HG03460 (cell line): ENCODE measurements around the gene ATRNL1.
"Not testable (repeated sequence)": the region's sequence is repeated elsewhere in the genome, so short reads cannot be mapped to it uniquely, and the experiment has no call there.

Experiments
- ATAC-seq: cut with Tn5 transposase; IDR thresholded peaks from one replicate; pipeline ENCODE4 v1.9.1; 2021; ENCODE audit not compliant: unreplicated experiment

Gene ATRNL1

DNA sequence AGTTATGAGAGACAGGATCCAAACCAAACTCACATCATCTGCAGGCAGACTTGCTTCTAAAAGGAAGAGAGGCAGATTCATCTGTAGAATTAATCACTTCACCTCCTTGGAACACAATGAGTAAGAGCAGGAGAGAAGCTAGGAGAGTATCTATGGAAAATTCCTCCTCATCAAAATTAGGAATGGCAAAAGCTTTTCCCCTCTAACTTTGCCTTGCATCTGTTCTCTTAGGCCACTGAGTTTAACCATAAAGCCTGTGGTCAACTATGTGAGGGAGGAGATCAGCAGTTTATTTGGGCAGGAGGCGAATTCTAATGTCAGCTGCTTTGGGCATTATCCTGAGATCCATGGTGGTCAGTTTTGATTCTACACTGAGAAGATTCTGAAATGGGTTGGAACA lies 618.1 kb downstream of the ATRNL1 start:
- no peak for ATAC-seq

DNA sequence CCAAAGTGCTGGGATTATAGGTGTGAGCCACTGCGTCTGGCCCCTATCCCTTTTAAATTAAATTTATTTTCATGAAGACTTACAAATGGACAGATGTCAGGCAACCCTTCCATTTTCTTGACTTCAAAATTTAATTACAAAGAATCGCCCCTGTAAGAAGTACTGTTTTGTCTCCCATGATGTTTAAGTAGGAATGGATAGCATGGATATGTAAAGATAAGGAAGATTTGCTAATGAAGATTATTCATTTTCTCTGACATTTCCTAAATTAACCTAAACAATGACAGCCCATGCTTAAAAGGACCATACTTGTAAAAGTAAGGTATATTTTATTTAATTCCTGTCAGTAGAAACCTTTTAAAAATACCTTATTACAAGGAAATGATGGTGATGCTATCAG lies 627.0 kb downstream of the ATRNL1 start:
- no peak for ATAC-seq

DNA sequence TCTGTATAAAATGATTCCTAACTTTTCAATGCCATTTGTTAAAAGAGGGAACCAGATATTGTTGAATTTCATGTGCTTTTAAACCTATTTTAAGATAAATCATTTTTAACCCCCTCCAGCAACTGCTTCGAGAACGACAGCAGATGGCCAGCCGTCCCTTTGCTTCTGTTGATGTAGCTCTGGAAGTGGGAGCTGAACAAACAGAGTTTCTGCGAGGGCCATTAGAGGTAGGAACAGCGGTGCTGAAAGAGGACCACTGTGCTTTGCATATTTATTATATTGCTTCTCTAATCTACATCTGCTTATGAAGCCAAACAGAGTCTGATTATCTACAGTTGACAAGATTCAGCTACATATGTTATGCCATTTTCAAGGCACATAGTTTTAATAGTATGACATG lies 634.0 kb downstream of the ATRNL1 start:
- ATAC-seq = no peak

DNA sequence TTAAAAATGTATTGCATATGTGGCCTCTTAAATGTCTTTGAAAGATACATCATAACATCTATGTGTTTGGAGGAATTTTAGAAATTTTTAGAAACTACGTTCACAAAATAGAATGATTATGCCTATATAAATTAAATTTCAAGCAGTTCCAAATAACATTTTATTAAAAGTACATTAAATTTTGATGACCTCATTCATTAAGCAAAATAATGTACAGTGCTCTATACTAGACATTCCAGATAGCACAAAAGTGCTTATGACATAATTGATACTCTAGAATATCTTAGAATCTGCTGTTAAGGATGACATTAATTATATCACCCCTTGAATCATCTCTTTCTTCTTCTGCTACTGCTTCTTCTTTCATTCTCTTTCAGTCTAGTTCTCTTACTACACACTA lies 650.9 kb downstream of the ATRNL1 start:
- no peak for ATAC-seq

DNA sequence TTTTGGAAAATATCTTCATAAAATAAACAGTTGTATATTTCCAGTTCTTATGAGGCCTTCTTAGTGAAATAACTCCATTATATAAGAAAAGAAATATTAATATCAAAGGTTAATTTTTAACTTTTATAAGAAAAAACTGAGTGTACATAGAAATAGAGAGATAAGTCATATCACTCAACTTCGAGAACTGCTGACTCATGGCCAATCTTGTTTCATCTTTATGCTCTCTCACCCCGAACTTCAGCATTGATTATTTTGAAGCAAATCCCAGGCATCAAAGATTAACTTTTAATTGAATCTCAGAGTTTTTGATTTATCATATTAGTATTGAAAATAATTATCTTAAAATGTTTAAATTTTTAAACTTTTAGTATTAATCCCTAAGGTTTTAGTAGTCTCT lies 652.8 kb downstream of the ATRNL1 start:
- no peak for ATAC-seq

DNA sequence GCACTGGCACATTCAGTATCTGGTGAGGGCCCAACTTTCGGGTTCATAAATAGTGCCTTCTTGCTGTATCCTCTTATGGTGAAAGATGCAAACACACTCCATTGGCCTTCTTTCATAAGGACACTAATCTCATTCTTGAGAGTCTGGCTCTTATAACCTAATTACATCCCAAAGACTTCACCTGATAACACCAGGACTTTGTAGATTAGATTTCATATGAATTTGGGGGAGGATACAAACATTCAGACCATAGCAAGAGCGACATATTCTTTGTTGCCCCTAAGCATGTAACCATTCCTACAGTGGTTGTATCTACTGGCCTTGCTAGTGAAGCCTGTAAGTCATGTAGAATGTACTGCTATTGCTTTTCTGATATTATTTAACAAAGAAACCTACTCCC lies 654.6 kb downstream of the ATRNL1 start:
- ATAC-seq = no peak

DNA sequence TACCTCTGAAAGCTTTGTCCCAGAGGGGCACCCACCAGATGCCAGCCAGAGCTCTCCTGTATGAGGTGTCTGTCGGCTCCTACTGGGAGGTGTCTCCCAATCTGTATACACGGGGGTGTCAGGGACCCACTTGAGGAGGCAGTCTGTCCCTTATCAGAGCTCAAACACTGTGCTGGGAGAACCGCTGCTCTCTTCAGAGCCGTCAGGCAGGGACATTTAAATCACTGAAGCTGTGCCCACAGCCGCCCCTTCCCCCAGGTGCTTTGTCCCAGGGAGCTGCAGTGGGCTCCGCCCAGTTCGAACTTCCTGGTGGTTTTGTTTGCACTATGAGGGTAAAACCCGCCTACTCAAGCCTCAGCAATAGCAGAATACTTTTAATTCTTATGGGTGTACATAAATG lies 665.3 kb downstream of the ATRNL1 start:
- not testable (repeated sequence) for ATAC-seq

DNA sequence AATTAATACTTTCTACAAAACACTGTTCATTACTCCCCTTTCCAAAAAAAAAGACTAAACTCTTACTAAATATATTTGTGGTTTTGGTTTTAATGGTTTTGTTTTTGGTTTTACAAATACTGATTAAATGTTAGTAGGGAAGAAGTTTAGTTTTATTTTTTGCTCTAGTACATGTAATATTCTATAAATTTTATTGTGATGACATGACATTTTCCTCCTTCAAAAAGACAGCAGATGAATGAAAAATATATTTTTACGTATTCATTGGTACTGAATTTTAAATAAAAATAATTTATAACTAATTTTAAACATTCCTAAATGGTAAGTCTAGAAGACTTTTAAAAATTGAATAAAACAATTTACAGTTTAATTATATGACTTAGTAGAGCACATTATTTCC lies 667.0 kb downstream of the ATRNL1 start:
- no peak for ATAC-seq

DNA sequence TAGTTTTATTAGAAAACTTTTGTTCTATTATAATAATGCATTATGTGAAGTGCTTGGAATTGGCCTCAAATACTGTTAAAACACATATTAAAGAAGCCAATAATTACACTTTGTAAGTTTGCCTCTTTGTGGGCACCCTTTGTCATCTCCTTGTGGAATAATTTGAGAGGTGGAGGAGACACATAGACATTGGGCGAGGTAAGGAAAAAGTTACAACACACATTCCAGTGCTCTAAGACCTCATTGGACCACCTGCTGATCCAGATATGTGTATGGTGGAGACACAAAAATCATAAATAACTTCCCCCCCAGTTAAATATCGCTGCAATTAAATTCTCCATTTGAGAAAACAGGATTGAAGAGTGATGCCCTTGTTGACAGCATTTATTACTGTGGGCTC lies 668.0 kb downstream of the ATRNL1 start:
- no peak for ATAC-seq

DNA sequence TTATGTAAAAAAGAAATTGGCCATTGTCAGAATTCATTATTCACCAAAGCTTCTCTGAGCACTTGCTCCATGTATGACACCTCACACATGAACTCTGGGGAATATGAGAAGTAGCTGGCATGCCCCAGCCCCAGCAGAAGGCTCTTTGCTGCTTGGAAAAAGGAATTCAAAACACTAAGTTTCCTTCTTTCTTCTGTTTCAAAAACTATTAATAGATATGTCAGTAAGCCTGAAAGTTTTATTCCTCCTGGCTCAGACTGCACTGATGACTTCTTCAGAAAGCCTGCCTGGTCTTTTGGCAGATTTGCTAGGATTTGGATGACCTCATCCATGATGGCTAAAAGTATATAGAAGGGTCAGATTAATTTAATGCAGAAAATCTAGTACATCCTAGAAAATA lies 668.9 kb downstream of the ATRNL1 start:
- ATAC-seq = no peak

DNA sequence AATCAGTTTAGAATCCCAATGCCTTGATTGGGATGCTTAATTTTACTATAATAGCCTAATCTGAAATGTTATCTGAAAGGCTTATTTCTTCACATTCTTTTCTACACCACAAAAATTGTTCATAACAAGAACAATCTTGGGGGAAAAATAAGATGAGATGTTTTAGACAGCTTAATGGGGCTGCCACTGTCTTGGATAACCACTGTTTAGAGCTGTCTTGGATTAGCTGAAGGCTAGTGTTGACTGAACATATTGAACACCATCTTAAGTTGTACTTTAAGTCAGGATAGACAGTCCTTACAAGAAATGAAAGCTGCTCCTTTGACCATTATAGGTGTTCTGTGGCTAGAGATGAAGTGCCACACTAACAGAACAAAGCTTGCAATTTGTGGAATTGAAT lies 678.6 kb downstream of the ATRNL1 start:
- no peak for ATAC-seq

DNA sequence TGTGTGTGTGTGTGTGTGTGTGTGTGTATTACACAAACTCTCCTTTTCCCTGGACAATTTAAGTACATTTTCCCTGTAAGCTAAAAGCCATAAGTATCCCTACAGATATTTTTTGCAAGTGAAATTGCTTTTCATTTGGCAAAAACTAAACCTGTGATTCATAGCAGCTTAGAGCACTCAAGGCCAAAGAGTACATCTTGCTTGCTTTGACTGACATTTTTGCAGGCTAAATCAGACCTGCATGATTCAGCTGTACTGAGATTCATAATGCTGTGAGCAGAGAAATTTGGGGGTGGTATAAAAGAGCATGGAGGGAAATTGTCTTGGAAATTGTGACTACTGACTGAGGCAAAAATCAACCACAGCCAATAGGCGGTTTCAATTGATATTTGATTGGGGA lies 679.4 kb downstream of the ATRNL1 start:
- no peak for ATAC-seq

DNA sequence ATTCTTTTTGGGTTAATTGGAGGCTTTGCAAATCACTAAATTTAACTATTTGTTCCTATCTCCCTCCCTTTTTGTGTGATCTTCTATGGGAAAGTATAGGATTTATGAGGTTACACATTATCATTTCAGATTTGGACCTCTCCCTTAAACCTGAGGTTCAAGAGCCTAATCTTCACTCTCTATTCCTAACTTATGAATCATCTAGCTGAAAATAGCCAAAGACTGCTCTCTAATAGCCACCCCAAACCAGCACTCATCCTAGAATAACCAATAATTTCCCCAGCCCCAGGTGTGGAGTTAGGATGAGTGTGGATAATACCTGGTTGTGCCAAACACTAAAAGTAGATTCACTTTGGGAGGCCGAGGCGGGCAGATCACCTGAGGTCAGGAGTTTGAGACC lies 680.7 kb downstream of the ATRNL1 start:
- ATAC-seq = no peak

DNA sequence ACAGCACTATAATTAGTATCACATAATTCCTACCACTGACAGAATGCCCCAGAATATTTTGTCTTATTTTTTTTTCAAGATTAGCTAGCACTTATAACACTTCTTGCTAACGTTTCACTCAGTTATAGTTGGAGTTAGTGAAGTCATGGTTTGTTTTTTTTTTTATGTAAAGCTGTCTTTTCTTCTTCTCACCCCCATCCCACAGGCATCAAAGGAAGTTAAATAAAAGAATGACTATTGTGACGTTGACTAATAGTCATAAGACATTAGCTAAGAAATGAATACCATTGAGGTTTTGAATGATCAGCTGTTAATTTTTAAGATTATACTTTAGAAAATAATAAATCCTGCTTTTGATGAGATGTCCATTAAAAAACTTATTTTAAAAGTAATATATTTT lies 681.6 kb downstream of the ATRNL1 start:
- ATAC-seq = no peak

DNA sequence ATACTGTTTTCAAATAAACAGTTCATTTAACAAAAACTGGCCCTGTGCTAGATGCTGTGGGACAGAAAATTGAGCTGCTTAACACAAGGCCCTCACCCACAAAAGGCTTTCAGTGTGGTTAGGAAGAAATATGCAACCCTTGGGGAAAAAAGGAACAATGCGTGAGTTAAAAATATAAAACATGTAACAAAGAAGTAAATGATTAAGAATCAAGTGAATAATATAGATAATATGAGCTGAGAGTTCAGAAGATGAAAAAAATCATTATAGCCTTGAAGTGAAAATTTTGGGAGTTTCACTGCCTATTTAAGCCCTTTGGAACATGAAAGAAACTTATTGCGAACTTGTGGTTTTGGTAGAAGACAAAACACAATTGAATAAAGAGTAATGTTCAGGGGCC lies 684.5 kb downstream of the ATRNL1 start:
- no peak for ATAC-seq

DNA sequence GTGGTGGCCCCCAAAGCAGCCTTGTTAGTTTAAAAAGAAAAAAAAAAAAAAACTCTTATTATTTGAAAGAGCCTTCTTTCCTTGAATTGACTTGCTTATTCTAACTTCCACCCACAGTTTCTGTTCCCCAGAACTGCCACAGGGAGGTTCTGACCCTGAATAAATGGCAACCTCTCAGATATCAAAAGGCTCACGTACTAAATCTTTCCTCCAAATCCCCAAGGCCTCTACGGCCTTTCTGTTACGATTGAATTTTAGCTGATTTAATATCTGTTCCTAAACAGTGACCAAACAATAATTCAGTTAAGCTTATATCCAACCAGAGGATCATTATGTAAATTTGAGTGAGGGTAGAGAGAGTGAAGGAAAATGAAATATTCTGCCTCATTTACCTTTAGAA lies 697.1 kb downstream of the ATRNL1 start:
- ATAC-seq = no peak

DNA sequence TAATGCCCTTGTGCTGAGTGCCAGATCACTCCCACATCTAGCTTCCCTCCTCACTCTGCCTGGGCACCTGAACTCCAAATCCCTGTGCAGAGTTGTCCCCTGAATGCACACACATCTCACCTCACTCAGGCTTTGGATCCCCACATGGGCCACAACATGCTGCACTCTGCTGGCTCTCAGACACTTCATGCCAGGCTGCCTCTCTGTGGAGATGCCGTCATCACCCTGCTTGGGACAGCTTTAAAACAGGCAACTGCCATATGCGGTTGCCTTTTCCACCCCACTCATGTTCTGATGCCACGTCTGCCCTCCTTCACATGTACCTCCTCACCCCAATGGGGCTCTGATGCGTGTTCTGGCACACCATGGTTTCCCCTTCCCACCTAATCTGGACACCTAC lies 702.8 kb downstream of the ATRNL1 start:
- no peak for ATAC-seq

DNA sequence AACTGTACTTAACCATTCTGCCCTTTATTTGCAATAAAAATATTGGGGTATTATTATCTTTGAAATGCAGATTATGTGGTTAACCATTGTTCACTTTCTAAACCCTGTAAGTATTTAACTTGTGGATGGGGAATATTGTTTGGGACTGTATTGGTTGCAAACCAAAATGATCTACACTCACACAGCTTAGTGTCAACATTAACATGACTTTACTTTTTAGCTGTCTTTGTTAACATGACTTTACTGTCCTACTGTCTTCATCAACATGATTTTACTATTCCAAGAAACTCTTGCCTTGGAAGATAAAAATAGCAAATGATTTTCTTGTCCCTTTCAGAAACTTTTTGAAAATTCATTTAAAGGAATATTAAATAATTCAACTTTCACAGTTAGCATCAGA lies 708.3 kb downstream of the ATRNL1 start:
- no peak for ATAC-seq

DNA sequence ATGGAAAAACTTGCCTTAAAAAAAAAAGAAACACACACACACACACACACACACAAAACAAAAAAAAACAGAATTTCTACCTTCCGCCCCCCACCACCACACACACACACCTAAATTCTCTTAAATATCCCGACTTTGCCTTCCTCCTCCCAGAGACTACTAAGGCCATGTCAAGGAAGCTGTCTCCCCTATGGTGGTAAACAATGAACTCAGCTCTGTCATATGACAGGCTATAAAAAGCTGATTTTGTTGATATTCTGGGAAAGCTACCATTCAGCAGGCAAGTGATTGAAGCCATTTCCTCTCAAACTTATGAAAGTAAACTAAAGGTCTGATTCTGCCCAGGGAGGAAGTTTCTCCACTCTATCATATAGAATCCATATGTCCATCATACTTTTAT lies 708.8 kb downstream of the ATRNL1 start:
- no peak for ATAC-seq

DNA sequence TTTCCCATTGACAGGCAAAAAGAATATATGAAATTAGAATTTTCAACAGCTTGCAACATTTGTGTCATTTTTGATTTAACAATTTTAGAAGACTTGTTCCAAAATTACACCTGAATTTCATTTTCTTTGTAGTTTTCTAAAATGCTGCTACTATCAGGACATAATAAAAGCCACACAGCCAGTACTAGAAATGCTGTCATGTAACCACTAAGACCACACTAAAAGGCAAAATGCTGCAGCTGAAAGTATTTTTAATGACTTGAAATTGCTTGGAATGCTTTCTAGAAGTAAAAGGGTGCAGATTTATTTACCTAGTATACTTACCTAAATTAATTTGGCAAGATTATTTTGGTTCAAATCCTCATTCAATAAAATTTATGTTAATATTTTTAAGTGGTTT lies 709.7 kb downstream of the ATRNL1 start:
- ATAC-seq = no peak

DNA sequence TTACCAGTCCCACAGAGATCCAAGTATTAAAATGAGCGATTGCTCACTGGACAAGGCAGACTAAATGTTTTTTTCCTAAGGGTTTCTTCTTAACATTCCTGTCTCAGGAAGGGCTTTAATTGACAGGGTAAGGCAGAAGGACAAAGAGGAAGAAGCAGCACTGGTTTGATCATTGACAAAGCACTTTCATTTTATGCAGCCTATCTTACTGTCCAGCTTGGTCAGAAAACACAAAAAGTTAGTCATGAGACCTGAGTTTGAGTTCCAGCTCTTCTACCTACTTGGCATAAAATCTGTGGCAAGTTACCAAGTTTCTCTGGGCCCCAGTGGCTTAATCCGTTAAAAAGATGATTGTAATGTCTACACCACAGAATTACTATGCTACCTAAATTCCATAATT lies 721.4 kb downstream of the ATRNL1 start:
- no peak for ATAC-seq

DNA sequence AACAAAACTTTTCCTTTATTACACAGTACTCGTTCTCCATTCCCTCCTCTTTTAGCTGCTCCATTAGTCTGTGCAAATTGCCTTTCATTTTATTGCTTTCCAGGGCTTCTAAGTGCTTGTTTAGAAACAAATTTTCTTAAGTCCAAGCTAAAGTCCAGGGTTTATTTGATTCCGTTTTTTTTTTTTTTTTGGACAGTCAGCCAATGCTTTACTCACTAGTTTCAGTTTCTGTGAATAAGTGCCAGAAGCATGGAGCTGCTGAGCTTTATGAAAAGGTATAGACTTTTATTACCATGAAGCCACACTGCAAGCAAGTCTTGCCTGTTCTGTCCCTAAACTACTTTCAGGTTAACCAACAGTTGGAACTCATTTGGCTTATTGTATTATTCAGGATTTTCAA lies 724.8 kb downstream of the ATRNL1 start:
- no peak for ATAC-seq

DNA sequence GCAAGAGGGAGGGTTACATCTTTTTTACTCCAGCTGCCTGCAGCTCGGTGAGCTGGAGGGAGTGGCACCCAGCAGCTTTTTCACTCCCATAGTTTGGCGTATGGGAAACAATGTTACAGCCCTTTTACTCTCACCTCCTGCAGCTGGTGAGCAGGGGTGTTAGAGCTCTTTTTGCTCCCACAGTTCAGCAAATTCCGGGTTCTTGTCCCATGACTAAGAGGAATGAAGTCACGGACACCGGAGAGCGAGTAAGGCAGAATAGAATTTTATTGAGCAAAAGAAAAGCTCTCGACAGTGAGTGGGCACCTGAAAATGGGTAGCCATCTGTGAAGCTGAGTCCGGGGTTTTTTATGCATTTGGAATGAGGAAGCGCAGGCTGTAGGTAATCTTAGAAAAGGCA lies 733.2 kb downstream of the ATRNL1 start:
- ATAC-seq = no peak
